ENCODE data around the gene KRT6A. TPM values are rescaled to one million over a fixed set of nuclear protein-coding genes. Genes with fewer than 3 reads are reported as not detected.

KRT6A gene
- total and polyA plus RNA-seq, 12 donors = 0.24 to 2.7 (median 0.66) TPM; not detected in 8

DNA sequence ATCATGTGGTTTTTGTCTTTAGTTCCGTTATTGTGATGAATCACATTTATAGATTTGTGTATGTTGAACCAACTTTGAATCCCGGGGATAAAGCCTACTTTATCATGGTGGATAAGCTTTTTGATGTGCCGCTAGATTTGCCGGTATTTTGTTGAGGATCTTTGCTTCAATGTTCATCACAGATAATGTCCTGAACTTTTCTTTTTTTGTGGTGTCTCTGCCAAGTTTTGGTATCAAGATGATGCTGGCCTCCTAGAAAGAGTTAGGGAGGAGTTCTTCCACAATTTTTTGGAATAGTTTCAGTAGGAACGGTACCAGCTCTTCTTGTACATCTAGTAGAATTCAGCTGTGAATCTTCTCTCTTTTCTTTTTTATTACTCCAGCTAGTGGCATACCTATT lies 34.2 kb downstream of the KRT6A start:
- DNase-seq = no peak
- 79 to 87% (median 84%) methylated on average over 5 of the region's 5 CpGs for WGBS, 4 donors
- intact Hi-C loops (cut with DNase I) = no loop called here
- no peak for TF ChIP-seq POLR2A (IDR thresholded peaks at IDR 0.05)
- TF ChIP-seq, protein P1, sequence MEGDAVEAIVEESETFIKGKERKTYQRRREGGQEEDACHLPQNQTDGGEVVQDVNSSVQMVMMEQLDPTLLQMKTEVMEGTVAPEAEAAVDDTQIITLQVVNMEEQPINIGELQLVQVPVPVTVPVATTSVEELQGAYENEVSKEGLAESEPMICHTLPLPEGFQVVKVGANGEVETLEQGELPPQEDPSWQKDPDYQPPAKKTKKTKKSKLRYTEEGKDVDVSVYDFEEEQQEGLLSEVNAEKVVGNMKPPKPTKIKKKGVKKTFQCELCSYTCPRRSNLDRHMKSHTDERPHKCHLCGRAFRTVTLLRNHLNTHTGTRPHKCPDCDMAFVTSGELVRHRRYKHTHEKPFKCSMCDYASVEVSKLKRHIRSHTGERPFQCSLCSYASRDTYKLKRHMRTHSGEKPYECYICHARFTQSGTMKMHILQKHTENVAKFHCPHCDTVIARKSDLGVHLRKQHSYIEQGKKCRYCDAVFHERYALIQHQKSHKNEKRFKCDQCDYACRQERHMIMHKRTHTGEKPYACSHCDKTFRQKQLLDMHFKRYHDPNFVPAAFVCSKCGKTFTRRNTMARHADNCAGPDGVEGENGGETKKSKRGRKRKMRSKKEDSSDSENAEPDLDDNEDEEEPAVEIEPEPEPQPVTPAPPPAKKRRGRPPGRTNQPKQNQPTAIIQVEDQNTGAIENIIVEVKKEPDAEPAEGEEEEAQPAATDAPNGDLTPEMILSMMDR (IDR thresholded peaks at IDR 0.05) = no peak
- Histone ChIP-seq H3K27me3 (peaks cover 9% of the 10 kb centered on the region), H3K27ac (no peak overlapping the region), H3K36me3 (replicated peaks in 1 of 2) (no peaks in the 10 kb centered on the region), H3K4me1 (replicated peaks in 1 of 2) (no peaks in the 10 kb centered on the region), H3K9me3 (replicated peaks in 1 of 3) (no peaks in the 10 kb centered on the region), H3K4me3 (no peak overlapping the region)

DNA sequence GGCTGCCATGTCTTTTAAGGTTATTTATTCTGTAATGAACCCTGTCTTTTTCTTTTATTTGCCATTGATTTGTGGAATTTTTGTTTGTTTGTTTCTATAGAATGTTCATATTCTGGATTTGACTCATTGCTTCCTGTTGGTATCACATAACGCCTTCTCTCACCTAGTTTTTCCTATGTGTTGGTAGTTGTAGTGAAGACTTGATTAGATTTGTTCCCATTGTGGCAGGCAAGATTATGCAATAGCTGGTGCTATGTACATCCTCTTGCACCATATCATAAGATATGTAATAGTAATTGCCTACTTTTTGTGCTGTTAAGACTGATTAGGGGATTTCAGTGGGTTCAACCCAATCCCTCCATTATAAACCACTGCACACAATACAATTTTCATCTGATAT lies 37.2 kb downstream of the KRT6A start:
- WGBS, 4 donors = 68 to 93% (median 84%) methylated on average over 1 of the region's 1 CpG
- Histone ChIP-seq H3K36me3 (replicated peaks in 1 of 2) (no peaks in the 10 kb centered on the region), H3K4me1 (replicated peaks in 1 of 2) (no peaks in the 10 kb centered on the region), H3K27me3 (peaks cover 6% of the 10 kb centered on the region), H3K4me3 (no peak overlapping the region), H3K27ac (no peak overlapping the region), H3K9me3 (replicated peaks in 1 of 3) (no peaks in the 10 kb centered on the region)
- TF ChIP-seq, protein P1 (IDR thresholded peaks at IDR 0.05) = no peak
- intact Hi-C loops (cut with DNase I) = no loop called here
- no peak for DNase-seq

DNA sequence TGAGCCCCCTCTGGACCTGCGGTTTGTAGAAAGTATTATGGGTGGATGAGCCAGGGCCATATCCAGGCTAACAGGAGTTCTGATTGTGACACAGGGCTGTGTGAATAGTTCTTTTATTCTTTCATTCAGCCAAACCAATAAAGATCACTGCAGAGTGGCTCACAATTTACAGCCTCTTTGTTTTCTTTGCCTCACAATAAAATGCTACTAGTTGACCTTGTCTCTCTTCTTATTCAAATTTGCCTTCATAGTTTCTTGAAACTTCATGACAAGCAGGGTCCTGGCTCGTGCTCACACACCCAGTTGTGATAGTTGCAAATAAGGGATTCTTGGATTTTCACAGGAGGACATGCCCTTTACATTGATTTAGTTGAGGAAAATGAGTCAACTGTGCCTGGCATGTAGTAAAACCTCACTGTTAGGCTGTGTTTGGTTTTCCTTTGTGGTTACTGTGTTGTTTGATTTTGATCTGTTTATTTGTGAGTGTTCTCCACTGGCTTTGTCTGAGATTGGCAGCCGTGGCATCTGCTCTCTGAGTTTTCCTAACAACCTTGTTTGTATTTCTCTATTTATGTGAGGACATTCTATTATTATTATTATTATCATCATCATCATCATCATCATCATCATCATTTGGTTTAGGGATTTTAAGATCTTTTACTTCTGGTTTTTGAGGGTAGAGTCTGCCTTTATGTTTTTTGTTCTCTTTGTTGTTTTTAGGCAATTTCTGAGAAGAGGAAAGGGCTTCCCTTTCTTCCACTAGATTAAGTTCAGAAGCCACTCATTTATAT lies 38.5 kb downstream of the KRT6A start:
- H3K4me1 ChIP-seq (replicated peaks in 1 of 2) = no peaks in the 10 kb centered on the region
- H3K36me3 ChIP-seq (replicated peaks in 1 of 2) = no peaks in the 10 kb centered on the region
- WGBS, 4 donors = 56 to 71% (median 65%) methylated on average over 3 of the region's 3 CpGs
- no peak overlapping the region for H3K4me3 ChIP-seq
- H3K27me3 ChIP-seq = no peaks in the 10 kb centered on the region
- no peaks in the 10 kb centered on the region for H3K9me3 ChIP-seq (replicated peaks in 1 of 3)
- intact Hi-C loops (cut with DNase I) = no loop called here
- H3K27ac ChIP-seq = no peak overlapping the region
- TF ChIP-seq, protein P1 (IDR thresholded peaks at IDR 0.05) = no peak
- no peak for TF ChIP-seq POLR2A (IDR thresholded peaks at IDR 0.05)
- no peak for DNase-seq

DNA sequence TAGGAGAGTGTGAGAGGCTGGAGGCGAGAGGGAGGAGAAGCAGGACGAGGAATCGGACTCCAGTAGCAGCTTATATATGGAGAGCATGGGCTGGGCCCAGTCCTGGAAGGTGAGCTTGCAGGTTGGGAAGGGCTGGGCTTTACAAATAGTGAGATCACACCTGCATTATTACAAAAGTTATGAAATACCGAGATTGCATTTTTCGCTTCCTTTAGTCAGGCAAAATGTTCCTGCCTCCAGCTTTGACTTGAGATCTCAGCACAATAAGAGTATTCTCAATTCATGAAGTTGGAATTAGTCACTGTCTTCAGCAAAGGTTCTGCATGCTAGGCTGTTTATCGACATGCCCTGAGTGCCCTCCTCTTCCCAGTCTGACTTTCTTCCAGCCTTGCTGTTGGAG lies 41.0 kb downstream of the KRT6A start, which contains the start of gene KRT6B:
Gene KRT6B (minus strand): TSS at position 46 of the 400 bp plus-strand sequence. CDS start 68 bp downstream, outside the sequence.
- H3K4me3 ChIP-seq = no peak within 1 kb of the TSS
- H3K36me3 ChIP-seq (replicated peaks in 1 of 2) = no peaks in the 10 kb centered on the region
- WGBS, 4 donors = 82 to 86% (median 84%) methylated on average over 6 of the region's 6 CpGs
- intact Hi-C loops (cut with DNase I) = no loop called here
- H3K9me3 ChIP-seq (replicated peaks in 1 of 3) = no peaks in the 10 kb centered on the region
- H3K4me1 ChIP-seq (replicated peaks in 1 of 2) = no peaks in the 10 kb centered on the region
- TF ChIP-seq POLR2A (IDR thresholded peaks at IDR 0.05) = no peak
- TF ChIP-seq, protein P1 (IDR thresholded peaks at IDR 0.05) = no peak
- H3K27ac ChIP-seq = no peak within 1 kb of the TSS
- no peaks in the 10 kb centered on the region for H3K27me3 ChIP-seq
- DNase-seq = no peak

Data from adrenal gland (tissue), 12 donors.